Vagina (tissue), 2 donors: Measurements from ENCODE around the gene USP47. TPM values are rescaled to one million over a fixed set of nuclear protein-coding genes. Genes with fewer than 3 reads are reported as not detected.
A peak's percentile ranks its signal among the peaks of the same experiment; 100 is the strongest.

Source experiments
- DNase-seq, 2 donors: peaks; one replicate each; pipeline ENCODE4 v3.0.0-alpha.2; 2017; ENCODE audit errors: extremely low spot score in 2 of 2
- H3K27ac ChIP-seq: fragments of 200-600 bp; sonication (generic); one replicate; pipeline ENCODE4 v1.5.1; 2019
- H3K27me3 ChIP-seq: fragments of 200-600 bp; sonication (generic); one replicate; pipeline ENCODE4 v1.5.1; 2019
- H3K36me3 ChIP-seq, 2 donors: fragments of 200-600 bp; sonication (generic); one replicate each; pipeline ENCODE4 v1.5.1; 2017 to 2019
- H3K4me1 ChIP-seq: fragments of 200-600 bp; sonication (generic); one replicate; pipeline ENCODE4 v1.5.1; 2019
- H3K4me3 ChIP-seq, 2 donors: fragments of 200-600 bp; sonication (generic); 1 replicate in 1 of 2; 2 replicates in 1 of 2; pipeline ENCODE4 v1.5.1; 2016 to 2019
- H3K9me3 ChIP-seq: fragments of 200-600 bp; sonication (generic); one replicate; pipeline ENCODE4 v1.5.1; 2019
- POLR2A ChIP-seq, 2 donors: fragments of 450-650 bp; IDR thresholded peaks; one replicate each; pipeline ENCODE4 v1.6.1; 2017; ENCODE audit warnings: antibody characterized with exemption in 2 of 2, mild to moderate bottlenecking in 2 of 2, moderate library complexity in 2 of 2
- POLR2AphosphoS5 ChIP-seq, 2 donors: sonication (generic); formaldehyde crosslinking; IDR thresholded peaks; one replicate each; pipeline ENCODE4 v1.9.0; 2017; ENCODE audit warnings: antibody characterized with exemption in 2 of 2, mild to moderate bottlenecking in 2 of 2, low read depth in 1 of 2; ENCODE audit not compliant: insufficient read depth in 1 of 2
- intact Hi-C: fragments of 100-400 bp; cut with DNase I; formaldehyde crosslinking; loops from one replicate; pipeline ENCODE4 v1.15.1; 2023
- total RNA-seq: library from RNA; depleted of rRNA; stranded (reverse); fragments of >200 nt; gene quantifications from one replicate; pipeline ENCODE4 v1.2.3, GENCODE V29; 2016
- TF ChIP-seq, protein P1 (sequence below), 3 experiments: fragments of 450-650 bp in 2 of 3; fragments of 200-600 bp in 1 of 3; sonication (generic) in 1 of 3; IDR thresholded peaks; one replicate each; pipeline ENCODE4 v1.5.1; 2017 to 2019; ENCODE audit warnings: antibody characterized with exemption in 3 of 3, mild to moderate bottlenecking in 2 of 3, moderate library complexity in 2 of 3

The USP47 gene
- total RNA-seq, 1 donor from 2014 or later: 69.2 TPM

DNA sequence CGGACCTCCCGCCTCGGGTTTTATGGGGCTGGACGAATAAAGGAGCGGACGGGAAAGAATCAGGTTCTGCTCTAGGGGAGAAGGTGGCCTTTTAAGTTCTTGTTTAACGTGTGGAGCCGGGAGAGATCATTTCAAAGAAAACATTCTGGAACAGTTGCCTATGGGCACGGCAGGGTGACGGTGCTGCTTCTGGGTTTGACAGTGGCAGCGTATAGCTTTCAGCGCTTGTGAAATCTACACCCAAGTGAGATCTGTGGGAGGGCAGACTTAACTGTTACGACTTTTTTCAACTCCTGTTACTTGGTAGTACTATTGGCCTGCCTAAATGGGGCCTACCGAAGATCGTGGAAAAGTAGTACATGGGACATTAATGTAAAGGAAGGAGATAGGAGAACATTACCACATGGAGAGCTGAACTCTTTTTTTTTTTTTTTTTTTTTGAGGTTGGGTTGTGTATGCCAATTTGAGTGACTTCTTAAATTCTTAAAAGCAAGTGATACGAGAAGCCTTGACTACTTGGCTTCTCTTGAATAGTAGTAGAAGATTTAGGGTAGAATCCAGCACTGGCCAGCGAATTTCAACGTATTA is 743 bp downstream of the USP47 start:
- DNase-seq: peak in 1 of 2 donors; percentile 88
- peaks cover 42% of the 10 kb centered on the region for H3K4me1 ChIP-seq

DNA sequence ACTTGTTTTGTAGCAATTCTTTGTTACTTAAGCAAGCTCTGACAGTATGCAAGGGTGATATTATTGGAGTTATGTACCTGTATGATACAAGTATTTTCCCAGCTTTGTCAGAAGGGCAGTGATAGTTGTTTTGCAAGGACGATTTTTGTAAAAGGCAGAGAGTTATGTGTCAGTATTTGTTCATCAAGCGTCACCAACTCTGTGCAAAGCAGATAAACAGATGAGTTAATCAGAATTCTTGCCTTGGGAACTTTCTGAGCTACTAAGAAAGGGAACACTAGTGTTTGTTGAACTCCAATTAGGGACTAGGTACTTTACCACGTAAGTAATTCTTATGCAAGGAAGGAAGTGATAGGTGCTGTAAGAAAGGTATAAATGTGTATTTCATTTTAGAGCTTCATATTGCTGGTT is 1.4 kb downstream of the USP47 start:
- Histone ChIP-seq H3K36me3 (no peaks in the 10 kb centered on the region), H3K4me3 (peak overlapping the region; percentile 75 to 88), H3K27me3 (no peaks in the 10 kb centered on the region), H3K4me1 (peaks cover 49% of the 10 kb centered on the region), H3K9me3 (no peaks in the 10 kb centered on the region), H3K27ac (peak overlapping the region; percentile 99)
- DNase-seq: no peak
- intact Hi-C loops: no loop called here
- TF ChIP-seq, protein P1, sequence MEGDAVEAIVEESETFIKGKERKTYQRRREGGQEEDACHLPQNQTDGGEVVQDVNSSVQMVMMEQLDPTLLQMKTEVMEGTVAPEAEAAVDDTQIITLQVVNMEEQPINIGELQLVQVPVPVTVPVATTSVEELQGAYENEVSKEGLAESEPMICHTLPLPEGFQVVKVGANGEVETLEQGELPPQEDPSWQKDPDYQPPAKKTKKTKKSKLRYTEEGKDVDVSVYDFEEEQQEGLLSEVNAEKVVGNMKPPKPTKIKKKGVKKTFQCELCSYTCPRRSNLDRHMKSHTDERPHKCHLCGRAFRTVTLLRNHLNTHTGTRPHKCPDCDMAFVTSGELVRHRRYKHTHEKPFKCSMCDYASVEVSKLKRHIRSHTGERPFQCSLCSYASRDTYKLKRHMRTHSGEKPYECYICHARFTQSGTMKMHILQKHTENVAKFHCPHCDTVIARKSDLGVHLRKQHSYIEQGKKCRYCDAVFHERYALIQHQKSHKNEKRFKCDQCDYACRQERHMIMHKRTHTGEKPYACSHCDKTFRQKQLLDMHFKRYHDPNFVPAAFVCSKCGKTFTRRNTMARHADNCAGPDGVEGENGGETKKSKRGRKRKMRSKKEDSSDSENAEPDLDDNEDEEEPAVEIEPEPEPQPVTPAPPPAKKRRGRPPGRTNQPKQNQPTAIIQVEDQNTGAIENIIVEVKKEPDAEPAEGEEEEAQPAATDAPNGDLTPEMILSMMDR (IDR thresholded peaks at IDR 0.05): no peak
- peak in 1 of 2 donors; percentile 73 for TF ChIP-seq POLR2AphosphoS5 (IDR thresholded peaks at IDR 0.05; ENCODE audit: insufficient read depth in 1 of 2, low read depth in 1 of 2)

More for the DNA sequence above, 743 bp downstream of the USP47 start:
- no peaks in the 10 kb centered on the region for H3K36me3 ChIP-seq
- intact Hi-C loops: no loop called here
- H3K27me3 ChIP-seq: no peaks in the 10 kb centered on the region
- peak overlapping the region; percentile 75 to 88 for H3K4me3 ChIP-seq
- no peaks in the 10 kb centered on the region for H3K9me3 ChIP-seq
- TF ChIP-seq, protein P1 (IDR thresholded peaks at IDR 0.05): no peak
- peak in 1 of 2 donors; percentile 42 for TF ChIP-seq POLR2A (IDR thresholded peaks at IDR 0.05)
- H3K27ac ChIP-seq: peak overlapping the region; percentile 99

DNA sequence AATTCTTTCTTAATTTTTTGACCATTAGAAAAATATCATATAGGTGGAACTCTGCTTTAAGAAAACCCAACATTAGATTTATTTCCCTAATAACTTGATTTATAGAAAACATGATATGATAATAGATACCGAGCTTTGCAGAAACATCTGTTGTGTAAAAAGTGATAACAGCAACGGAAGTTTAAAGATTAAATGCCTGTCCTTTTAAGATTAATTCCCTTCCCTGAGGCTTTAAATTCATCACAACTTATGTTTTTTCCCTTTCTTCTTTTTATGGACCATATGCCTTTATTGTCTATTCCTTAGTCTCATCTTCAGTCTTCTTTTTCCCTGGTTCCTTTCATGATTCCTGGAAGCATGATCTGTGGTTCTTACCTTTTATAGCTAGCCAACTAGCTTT is 1.9 kb downstream of the USP47 start:
- Histone ChIP-seq H3K27ac (peak overlapping the region; percentile 99), H3K36me3 (no peaks in the 10 kb centered on the region), H3K4me3 (peak overlapping the region; percentile 75 to 88), H3K9me3 (no peaks in the 10 kb centered on the region), H3K27me3 (no peaks in the 10 kb centered on the region), H3K4me1 (peaks cover 53% of the 10 kb centered on the region)
- intact Hi-C loops: no loop called here
- TF ChIP-seq POLR2AphosphoS5 (IDR thresholded peaks at IDR 0.05; ENCODE audit: insufficient read depth in 1 of 2, low read depth in 1 of 2): no peak
- TF ChIP-seq, protein P1 (IDR thresholded peaks at IDR 0.05): no peak
- TF ChIP-seq POLR2A (IDR thresholded peaks at IDR 0.05): no peak
- DNase-seq: no peak

DNA sequence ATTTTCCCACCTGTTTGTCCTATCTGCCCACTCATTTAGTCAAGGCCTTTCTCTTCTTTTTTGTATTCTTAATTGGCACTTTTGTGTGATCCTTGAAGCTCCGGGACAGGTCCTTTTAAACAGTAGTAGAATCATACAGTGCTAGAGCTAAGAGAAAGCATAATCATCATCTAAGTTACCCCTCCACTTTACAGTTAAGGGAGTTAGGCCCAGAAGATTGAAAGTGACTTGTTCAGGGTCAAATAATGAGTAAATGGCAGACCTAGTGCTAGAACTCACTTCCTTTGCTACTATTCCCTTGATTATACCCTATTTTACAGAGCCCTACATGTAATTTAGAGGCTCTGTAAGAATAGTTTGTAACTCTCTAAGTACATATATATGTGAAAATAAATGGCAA is 2.5 kb downstream of the USP47 start:
- H3K9me3 ChIP-seq: no peaks in the 10 kb centered on the region
- H3K36me3 ChIP-seq: no peaks in the 10 kb centered on the region
- TF ChIP-seq POLR2AphosphoS5 (IDR thresholded peaks at IDR 0.05; ENCODE audit: insufficient read depth in 1 of 2, low read depth in 1 of 2): no peak
- no peak for TF ChIP-seq POLR2A (IDR thresholded peaks at IDR 0.05)
- TF ChIP-seq, protein P1 (IDR thresholded peaks at IDR 0.05): no peak
- H3K4me1 ChIP-seq: peaks cover 60% of the 10 kb centered on the region
- H3K4me3 ChIP-seq: peak overlapping the region in 1 of 2 donors; percentile 75
- intact Hi-C loops: no loop called here
- H3K27me3 ChIP-seq: no peaks in the 10 kb centered on the region
- H3K27ac ChIP-seq: peak overlapping the region; percentile 99
- no peak for DNase-seq

DNA sequence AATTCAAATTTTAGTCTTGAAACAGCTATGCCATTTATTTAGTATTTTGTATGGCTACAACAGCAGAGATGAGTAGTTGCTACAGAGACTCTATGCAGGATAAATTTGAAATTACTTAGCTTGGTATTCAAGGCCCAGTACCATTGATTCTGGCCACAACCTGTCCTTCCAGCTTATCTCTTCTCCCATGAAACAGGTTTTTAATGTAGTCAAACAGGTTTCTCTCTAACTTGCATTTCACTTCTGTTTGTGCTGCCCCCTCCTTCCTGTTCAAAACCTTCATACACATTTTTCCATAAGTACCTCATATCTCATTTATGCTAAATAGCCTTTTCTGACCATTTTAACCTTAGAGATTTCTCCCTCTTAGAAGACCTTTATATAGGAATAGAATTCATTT is 3.3 kb downstream of the USP47 start:
- Histone ChIP-seq H3K9me3 (no peaks in the 10 kb centered on the region), H3K36me3 (no peaks in the 10 kb centered on the region), H3K4me1 (peaks cover 68% of the 10 kb centered on the region), H3K4me3 (no peak overlapping the region), H3K27me3 (no peaks in the 10 kb centered on the region), H3K27ac (peak overlapping the region; percentile 99)
- intact Hi-C loops: no loop called here
- no peak for DNase-seq
- TF ChIP-seq, protein P1 (IDR thresholded peaks at IDR 0.05): no peak
- no peak for TF ChIP-seq POLR2A (IDR thresholded peaks at IDR 0.05)
- TF ChIP-seq POLR2AphosphoS5 (IDR thresholded peaks at IDR 0.05; ENCODE audit: insufficient read depth in 1 of 2, low read depth in 1 of 2): peak in 1 of 2 donors; percentile 51
